ENCODE measurements around the gene XYLT1.

- no peak for TF ChIP-seq POLR2A (IDR thresholded peaks at IDR 0.05; ENCODE audit: low read depth, low read length)
- TF ChIP-seq, protein P1, sequence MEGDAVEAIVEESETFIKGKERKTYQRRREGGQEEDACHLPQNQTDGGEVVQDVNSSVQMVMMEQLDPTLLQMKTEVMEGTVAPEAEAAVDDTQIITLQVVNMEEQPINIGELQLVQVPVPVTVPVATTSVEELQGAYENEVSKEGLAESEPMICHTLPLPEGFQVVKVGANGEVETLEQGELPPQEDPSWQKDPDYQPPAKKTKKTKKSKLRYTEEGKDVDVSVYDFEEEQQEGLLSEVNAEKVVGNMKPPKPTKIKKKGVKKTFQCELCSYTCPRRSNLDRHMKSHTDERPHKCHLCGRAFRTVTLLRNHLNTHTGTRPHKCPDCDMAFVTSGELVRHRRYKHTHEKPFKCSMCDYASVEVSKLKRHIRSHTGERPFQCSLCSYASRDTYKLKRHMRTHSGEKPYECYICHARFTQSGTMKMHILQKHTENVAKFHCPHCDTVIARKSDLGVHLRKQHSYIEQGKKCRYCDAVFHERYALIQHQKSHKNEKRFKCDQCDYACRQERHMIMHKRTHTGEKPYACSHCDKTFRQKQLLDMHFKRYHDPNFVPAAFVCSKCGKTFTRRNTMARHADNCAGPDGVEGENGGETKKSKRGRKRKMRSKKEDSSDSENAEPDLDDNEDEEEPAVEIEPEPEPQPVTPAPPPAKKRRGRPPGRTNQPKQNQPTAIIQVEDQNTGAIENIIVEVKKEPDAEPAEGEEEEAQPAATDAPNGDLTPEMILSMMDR (conservative IDR thresholded peaks at IDR 0.05; ENCODE audit: low read depth, low read length), result no peak
- no peak for TF ChIP-seq CEBPB (IDR thresholded peaks at IDR 0.05; ENCODE audit: low read depth, low read length)
- TF ChIP-seq ELK1 (IDR thresholded peaks at IDR 0.05; ENCODE audit: borderline replicate concordance, low read depth, low read length), result no peak
- TF ChIP-seq NFE2L2 (IDR thresholded peaks at IDR 0.05; ENCODE audit: low read depth, low read length), result no peak
- no peak for TF ChIP-seq FOS (IDR thresholded peaks at IDR 0.05; ENCODE audit: low read depth, low read length)
- no peak for TF ChIP-seq RAD21 (IDR thresholded peaks at IDR 0.05; ENCODE audit: low read length)
- TF ChIP-seq SMC3 (IDR thresholded peaks at IDR 0.05; ENCODE audit: low read depth, low read length), result no peak
- no peak for TF ChIP-seq BHLHE40 (IDR thresholded peaks at IDR 0.05; ENCODE audit: low read depth, low read length)
- TF ChIP-seq RFX5 (IDR thresholded peaks at IDR 0.05; ENCODE audit: low read depth, low read length), result no peak
These were observed 20.5 kb downstream of the XYLT1 start for GRCh38 chr16:17450291-17450690.
